Ovary (tissue), 9 donors: ENCODE results near the gene APOH. TPM values are rescaled to one million over a fixed set of nuclear protein-coding genes. Genes with fewer than 3 reads are reported as not detected.

Experiments
- DNase-seq, 5 donors: peaks; one replicate each; pipeline ENCODE4 v3.0.0-alpha.2; 2019 to 2020
- H3K27ac ChIP-seq, 2 donors: fragments of 200-600 bp; one replicate each; pipeline versions ENCODE4 v1.5.1 to v1.8.0; 2019 to 2022
- H3K27me3 ChIP-seq: fragments of 200-600 bp; one replicate; pipeline ENCODE4 v1.8.0; 2022
- H3K36me3 ChIP-seq: fragments of 200-600 bp; sonication (generic); one replicate; pipeline ENCODE4 v1.5.1; 2019
- H3K4me1 ChIP-seq: one replicate; pipeline ENCODE4 v1.8.1; 2013; ENCODE audit warnings: mild to moderate bottlenecking, moderate library complexity; ENCODE audit not compliant: insufficient read depth
- H3K4me3 ChIP-seq: fragments of 200-600 bp; sonication (generic); one replicate; pipeline ENCODE4 v1.5.1; 2017
- H3K9me3 ChIP-seq, 2 donors: fragments of 200-600 bp in 1 of 2; sonication (generic) in 1 of 2; one replicate each; pipeline versions ENCODE4 v1.5.1 to v1.8.1; 2013 to 2019; ENCODE audit warnings: mild to moderate bottlenecking in 1 of 2, moderate library complexity in 1 of 2
- CTCF ChIP-seq, 3 donors: fragments of 450-650 bp in 2 of 3; fragments of 200-600 bp in 1 of 3; IDR thresholded peaks; one replicate each; pipeline versions ENCODE4 v1.5.1 to v1.8.0; 2016 to 2022; ENCODE audit warnings: antibody characterized with exemption in 3 of 3, mild to moderate bottlenecking in 1 of 3
- EP300 ChIP-seq: sonication (generic); formaldehyde crosslinking; IDR thresholded peaks from one replicate; pipeline ENCODE4 v1.6.1; 2017; ENCODE audit warnings: antibody characterized with exemption
- POLR2A ChIP-seq: fragments of 450-650 bp; IDR thresholded peaks from one replicate; pipeline ENCODE4 v1.6.1; 2017; ENCODE audit warnings: antibody characterized with exemption, mild to moderate bottlenecking, moderate library complexity
- WGBS, 3 donors: extraction: QIAGEN DNeasy Blood & Tissue Kit in 1 of 3; methylation state at CpG; one replicate each; pipeline versions ENCODE4 v1.1.5 to v1.1.7; 2013 to 2017; 5-methylcytosine and 5-hydroxymethylcytosine counted together
- intact Hi-C, 4 donors: fragments of 100-400 bp; cut with DNase I; formaldehyde crosslinking; loops; one replicate each; pipeline versions ENCODE4 v1.11.0 to v1.15.1; 2022 to 2023
- polyA plus RNA-seq, 2 donors: library from polyadenylated mRNA; stranded (reverse); fragments of 200-250 nt in 1 of 2; fragments of 350-450 nt in 1 of 2; fragmentation: Illumina TruSeq in 1 of 2; extraction: RNeasy Lipid Tissue Mini Kit (QIAGEN cat#74804) in 1 of 2; gene quantifications; one replicate each; pipeline ENCODE4 v1.2.3, GENCODE V29; 2013 to 2014
- total RNA-seq, 7 donors: library from RNA; depleted of rRNA in 2 of 7; stranded (reverse); fragments of >200 nt in 2 of 7; fragmentation: NEBNext Ultra II Directional in 3 of 7; extraction: Animal tissue kit (Norgen Biotek cat#: 25700) in 3 of 7; gene quantifications; one replicate each; pipeline versions ENCODE4 v1.1.0 to v1.2.4, GENCODE V29; 2016 to 2023
- donor health status: DM: no; HTN: no; CAD: no; lungs with moderate emphysema.
- donor health status: DM: no; HTN: no; CAD: no.
- donor health status: Bipolar disorder and iron deficiency.
- donor health status: DM: yes; HTN: yes; CAD: no.
- donor health status: DM: no; HTN: no; CAD: no.
- donor health status: DM: yes; HTN: yes; CAD: no.

Gene APOH
- total and polyA plus RNA-seq, 9 donors, result 0.32 to 2.6 (median 0.82) TPM; not detected in 4

GRCh38 chr17:66175892-66176291 lies 53.3 kb downstream of the APOH start:
- intact Hi-C loops, result no loop called here
- TF ChIP-seq CTCF (IDR thresholded peaks at IDR 0.05), result no peak
- no peak for TF ChIP-seq POLR2A
- TF ChIP-seq EP300, result no peak
- 62 to 74% (median 69%) methylated on average over 1 of the region's 1 CpG for WGBS, 3 donors

GRCh38 chr17:66172691-66173223 lies 56.5 kb downstream of the APOH start:
- no peak for DNase-seq
- no peak for TF ChIP-seq CTCF (IDR thresholded peaks at IDR 0.05)
- no peak for TF ChIP-seq POLR2A
- no peak overlapping the region for H3K4me3 ChIP-seq
- H3K9me3 ChIP-seq, result no peaks in the 10 kb centered on the region
- H3K4me1 ChIP-seq, result no peaks in the 10 kb centered on the region
- H3K36me3 ChIP-seq, result no peaks in the 10 kb centered on the region
- no peak overlapping the region for H3K27ac ChIP-seq
- H3K27me3 ChIP-seq, result no peaks in the 10 kb centered on the region
- intact Hi-C loops, result no loop called here
- 65 to 91% (median 72%) methylated on average over 2 of the region's 2 CpGs for WGBS, 3 donors

More at GRCh38 chr17:66175892-66176291, 53.3 kb downstream of the APOH start:
- Histone ChIP-seq H3K27ac (no peak overlapping the region), H3K36me3 (no peaks in the 10 kb centered on the region), H3K4me1 (no peaks in the 10 kb centered on the region), H3K9me3 (no peaks in the 10 kb centered on the region), H3K27me3 (no peaks in the 10 kb centered on the region), H3K4me3 (no peak overlapping the region)
- no peak for DNase-seq

- WGBS, 3 donors, result 71 to 74% (median 73%) methylated on average over 5 of the region's 5 CpGs
- intact Hi-C loops, result no loop called here
Measured at GRCh38 chr17:66172144-66172543, 57.1 kb downstream of the APOH start.

GRCh38 chr17:66171692-66172091 lies 57.5 kb downstream of the APOH start:
- no peak for DNase-seq
- H3K4me1 ChIP-seq, result no peaks in the 10 kb centered on the region
- intact Hi-C loops, result no loop called here
- H3K36me3 ChIP-seq, result no peaks in the 10 kb centered on the region
- no peak overlapping the region for H3K27ac ChIP-seq
- H3K4me3 ChIP-seq, result no peak overlapping the region
- TF ChIP-seq POLR2A, result no peak
- no peak for TF ChIP-seq CTCF (IDR thresholded peaks at IDR 0.05)
- H3K27me3 ChIP-seq, result no peaks in the 10 kb centered on the region
- H3K9me3 ChIP-seq, result no peaks in the 10 kb centered on the region
- 64 to 71% (median 66%) methylated on average over 3 of the region's 3 CpGs for WGBS, 3 donors

More at GRCh38 chr17:66172144-66172543, 57.1 kb downstream of the APOH start:
- no peaks in the 10 kb centered on the region for H3K27me3 ChIP-seq
- H3K9me3 ChIP-seq, result no peaks in the 10 kb centered on the region
- no peaks in the 10 kb centered on the region for H3K4me1 ChIP-seq
- no peak overlapping the region for H3K27ac ChIP-seq
- H3K4me3 ChIP-seq, result no peak overlapping the region
- H3K36me3 ChIP-seq, result no peaks in the 10 kb centered on the region
- no peak for DNase-seq
- TF ChIP-seq POLR2A, result no peak
- TF ChIP-seq CTCF (IDR thresholded peaks at IDR 0.05), result no peak
- no peak for TF ChIP-seq EP300
